ENCODE measurements around the gene CHID1.

CHID1 gene

GRCh38 chr11:837189-837989 lies 73.2 kb downstream of the CHID1 start:
- no peak for DNase-seq (ENCODE audit: low read depth, low spot score)

- no peak for DNase-seq (ENCODE audit: low read depth, low spot score)
Measured at GRCh38 chr11:836700-837099, 73.9 kb downstream of the CHID1 start.

GRCh38 chr11:836274-836673 lies 74.3 kb downstream of the CHID1 start:
- DNase-seq (ENCODE audit: low read depth, low spot score) = no peak

- DNase-seq (ENCODE audit: low read depth, low spot score) = no peak
Measured at GRCh38 chr11:834371-835316, 76.0 kb downstream of the CHID1 start.

- DNase-seq (ENCODE audit: low read depth, low spot score) = no peak
Measured at GRCh38 chr11:833849-834311, 76.7 kb downstream of the CHID1 start.

- no peak for DNase-seq (ENCODE audit: low read depth, low spot score)
Measured at GRCh38 chr11:833114-833791, 77.4 kb downstream of the CHID1 start.

GRCh38 chr11:832529-833113 lies 78.0 kb downstream of the CHID1 start, which contains the start of gene CD151:
Gene CD151 (plus strand): TSS chr11:832952. CDS start chr11:836070, 3,118 bp downstream.
- DNase-seq (ENCODE audit: low read depth, low spot score) = no peak

GRCh38 chr11:831961-832528 lies 78.6 kb downstream of the CHID1 start:
- no peak for DNase-seq (ENCODE audit: low read depth, low spot score)

GRCh38 chr11:831118-831864 lies 79.3 kb downstream of the CHID1 start:
- no peak for DNase-seq (ENCODE audit: low read depth, low spot score)

GRCh38 chr11:830295-831117 lies 80.1 kb downstream of the CHID1 start:
- DNase-seq (ENCODE audit: low read depth, low spot score) = no peak

- DNase-seq (ENCODE audit: low read depth, low spot score) = no peak
Measured at GRCh38 chr11:829847-830294, 80.7 kb downstream of the CHID1 start.

GRCh38 chr11:829176-829846 lies 81.3 kb downstream of the CHID1 start:
- no peak for DNase-seq (ENCODE audit: low read depth, low spot score)

GRCh38 chr11:828506-829175 lies 82.0 kb downstream of the CHID1 start:
- no peak for DNase-seq (ENCODE audit: low read depth, low spot score)

- no peak for DNase-seq (ENCODE audit: low read depth, low spot score)
Measured at GRCh38 chr11:827897-828192, 82.8 kb downstream of the CHID1 start, which contains the start of gene CRACR2B. Gene CRACR2B (plus strand): TSS chr11:827919. CDS start chr11:828608, 689 bp downstream.

- DNase-seq (ENCODE audit: low read depth, low spot score) = no peak
Measured at GRCh38 chr11:827146-827896, 83.3 kb downstream of the CHID1 start.

GRCh38 chr11:826836-827145 lies 83.8 kb downstream of the CHID1 start:
- DNase-seq (ENCODE audit: low read depth, low spot score) = no peak

GRCh38 chr11:826227-826621 lies 84.4 kb downstream of the CHID1 start:
- DNase-seq (ENCODE audit: low read depth, low spot score) = no peak
